Activated CD8-positive, alpha-beta memory T cell treated with anti-CD3 and anti-CD28 coated beads for 1 hour (primary cell): ENCODE data around the gene ZFAND2B.

Experiments
- DNase-seq, 2 donors: peaks; one replicate each; pipeline ENCODE4 v3.0.0-alpha.2; 2020; ENCODE audit warnings: low read depth in 1 of 2; ENCODE audit errors: extremely low read depth in 1 of 2

Gene ZFAND2B, protein sequence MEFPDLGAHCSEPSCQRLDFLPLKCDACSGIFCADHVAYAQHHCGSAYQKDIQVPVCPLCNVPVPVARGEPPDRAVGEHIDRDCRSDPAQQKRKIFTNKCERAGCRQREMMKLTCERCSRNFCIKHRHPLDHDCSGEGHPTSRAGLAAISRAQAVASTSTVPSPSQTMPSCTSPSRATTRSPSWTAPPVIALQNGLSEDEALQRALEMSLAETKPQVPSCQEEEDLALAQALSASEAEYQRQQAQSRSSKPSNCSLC

DNA sequence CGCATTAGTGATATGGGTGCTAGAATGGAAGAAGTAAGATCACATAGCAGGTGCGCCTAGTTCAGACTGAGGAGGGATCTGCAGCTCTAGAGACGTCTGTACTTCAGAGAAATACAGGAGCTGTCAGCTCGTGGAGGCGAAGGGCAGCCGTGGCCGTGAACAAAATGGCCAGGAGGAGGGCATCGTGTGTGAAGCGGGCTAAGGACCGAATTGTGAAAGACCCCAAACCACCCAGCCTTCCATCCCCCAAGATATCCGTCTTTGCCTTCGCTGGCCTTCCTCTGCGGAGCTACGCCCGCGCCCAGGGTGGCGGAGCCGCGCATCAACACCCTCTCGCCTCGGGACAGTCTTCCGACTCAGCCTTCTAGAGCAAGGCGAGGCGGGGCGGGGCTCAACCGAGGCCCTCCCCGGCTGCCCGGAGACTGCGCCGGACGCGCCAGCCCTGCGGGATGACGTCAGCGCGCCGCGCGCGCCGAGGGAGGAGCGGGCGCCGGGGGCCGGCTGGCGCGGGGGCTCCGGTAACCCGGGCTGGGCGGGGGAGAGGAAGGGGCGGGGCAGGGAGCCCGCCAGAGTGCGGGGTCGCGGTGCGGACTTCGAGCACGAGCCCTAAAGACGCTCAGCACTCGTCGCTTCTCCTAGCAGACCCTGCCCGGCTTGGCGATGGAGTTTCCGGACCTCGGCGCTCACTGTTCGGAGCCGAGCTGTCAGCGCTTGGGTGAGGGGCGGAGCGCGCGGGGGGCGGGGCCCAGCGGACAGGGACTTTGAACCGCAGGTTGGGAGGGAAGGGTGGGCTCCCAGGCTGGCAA, at the start of gene ZFAND2B:
Gene ZFAND2B (plus strand): TSS at position 455 of the 806 bp plus-strand sequence. CDS start 206 bp downstream, at position 661.
- DNase-seq: peak; percentile 88 to 93

DNA sequence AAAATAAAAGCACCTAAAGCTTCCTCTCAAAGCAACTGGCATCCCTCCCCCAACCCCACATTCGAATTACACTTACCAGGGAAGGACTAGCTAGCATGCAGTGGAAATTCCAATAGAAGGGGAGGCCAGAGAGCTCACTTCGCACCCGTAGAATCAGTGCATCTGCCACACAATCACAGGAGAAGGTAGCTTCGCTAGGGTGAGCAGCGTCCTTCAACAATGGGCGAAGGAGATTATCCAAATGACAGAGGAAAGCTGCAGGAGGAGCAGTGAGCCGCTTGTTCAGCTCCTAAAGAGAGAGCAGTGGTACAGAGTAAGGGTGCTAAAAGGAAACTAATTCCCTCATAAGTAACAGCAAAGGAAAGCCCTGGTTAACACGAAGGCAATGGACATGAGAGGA, 49.2 kb upstream of the ZFAND2B start:
- no peak for DNase-seq

DNA sequence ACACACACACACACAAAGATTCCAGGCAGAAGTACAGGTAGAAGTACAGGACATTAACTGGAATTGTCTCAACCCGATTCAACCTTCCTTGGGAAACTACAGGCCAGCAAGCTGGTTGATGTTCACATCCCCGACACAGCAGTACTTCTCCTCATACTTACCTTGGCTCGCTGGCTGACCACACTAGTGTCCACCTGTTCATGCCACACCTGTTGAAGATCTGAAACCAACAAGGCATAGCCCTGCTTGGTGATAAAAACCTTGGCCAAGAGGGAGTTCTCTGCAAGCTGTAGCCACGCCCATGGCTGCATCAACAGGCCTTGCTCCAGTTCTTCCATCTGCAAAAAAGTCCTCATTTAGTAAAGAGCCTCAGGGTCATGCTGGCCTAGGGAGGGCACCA, 48.6 kb upstream of the ZFAND2B start:
- DNase-seq: no peak

DNA sequence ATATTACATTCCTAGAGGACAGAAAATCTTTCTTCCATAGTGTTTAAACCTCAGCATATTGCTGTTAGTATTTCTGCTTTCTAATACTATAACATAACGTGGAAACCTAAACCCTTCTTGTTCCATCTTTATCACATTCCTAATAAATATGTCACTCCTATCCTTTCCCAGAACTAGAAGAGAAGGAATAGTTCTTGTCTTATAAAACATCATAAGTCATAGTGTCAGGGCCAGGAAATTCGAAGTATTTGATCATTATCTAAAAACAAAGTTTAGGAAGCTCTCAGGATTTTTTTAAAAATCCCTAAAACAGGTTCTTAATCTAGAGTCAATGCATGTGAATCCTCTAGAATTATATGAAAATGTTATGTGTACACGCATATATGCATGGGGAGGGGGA, 48.0 kb upstream of the ZFAND2B start:
- DNase-seq: no peak

DNA sequence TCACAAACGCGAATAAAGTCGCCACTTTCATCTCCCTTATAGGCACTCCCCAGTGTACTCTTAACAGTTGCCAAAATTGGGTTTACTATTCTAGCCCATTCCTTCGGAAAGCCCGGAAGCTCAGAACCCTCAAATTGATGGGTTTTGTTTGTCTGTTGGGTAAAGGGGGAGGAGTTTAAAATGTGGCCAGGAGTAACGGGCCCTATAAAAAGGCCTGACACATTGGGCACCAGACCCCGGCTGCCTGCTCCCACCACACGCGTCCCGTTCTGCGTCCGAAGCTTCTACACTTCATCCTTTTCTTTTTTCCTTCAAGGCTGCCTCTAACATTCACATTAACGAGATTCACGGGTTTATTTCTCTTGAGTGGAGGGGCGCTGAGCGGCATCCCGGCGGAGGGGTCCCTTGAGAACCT, 46.8 kb upstream of the ZFAND2B start:
- DNase-seq: no peak

DNA sequence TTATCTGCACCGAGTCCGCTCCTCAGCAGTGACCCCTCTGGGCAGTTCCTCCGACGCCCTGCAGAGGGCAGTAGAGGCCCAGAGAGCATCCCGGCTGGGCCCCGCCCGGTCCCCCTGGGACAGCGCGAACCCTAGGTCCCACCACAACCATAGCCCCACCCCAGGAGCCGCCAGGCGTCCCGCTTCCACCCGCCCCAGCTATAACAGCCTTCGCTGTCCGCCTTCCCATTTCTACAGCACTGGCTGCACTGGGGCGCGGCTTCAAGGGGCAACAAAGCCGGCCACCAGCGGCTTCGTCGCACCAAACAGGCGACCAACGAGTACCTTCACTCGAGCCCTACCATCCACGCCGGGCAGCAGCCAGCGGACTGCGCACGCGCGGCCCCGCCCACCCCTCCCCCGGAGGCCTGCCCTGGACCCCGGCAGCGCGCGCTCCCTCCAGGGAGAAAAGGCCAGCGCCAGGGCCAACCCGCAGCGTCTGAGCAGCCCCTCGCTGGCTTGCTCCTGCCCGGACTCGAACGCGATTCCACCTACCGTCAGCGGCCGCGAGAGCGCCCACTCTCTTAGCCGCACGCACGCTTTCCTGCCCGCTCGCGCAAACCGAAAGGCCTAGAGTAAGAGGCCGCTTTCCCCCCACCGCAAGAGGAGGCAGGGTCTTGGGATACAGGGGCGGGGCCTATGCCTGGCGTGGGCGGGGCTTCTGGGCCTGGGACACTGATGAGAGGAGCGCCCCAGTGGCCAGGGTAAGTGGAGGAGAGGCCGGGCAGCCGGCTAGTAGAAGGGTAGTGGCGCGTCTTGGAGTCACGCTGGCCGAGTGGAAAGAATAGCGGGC, 46.2 kb upstream of the ZFAND2B start, which contains the start of gene NHEJ1:
Gene NHEJ1 (minus strand): TSS at position 630 of the 832 bp plus-strand sequence. CDS start 2,453 bp downstream, outside the sequence.
- peak; percentile 75 to 84 for DNase-seq

DNA sequence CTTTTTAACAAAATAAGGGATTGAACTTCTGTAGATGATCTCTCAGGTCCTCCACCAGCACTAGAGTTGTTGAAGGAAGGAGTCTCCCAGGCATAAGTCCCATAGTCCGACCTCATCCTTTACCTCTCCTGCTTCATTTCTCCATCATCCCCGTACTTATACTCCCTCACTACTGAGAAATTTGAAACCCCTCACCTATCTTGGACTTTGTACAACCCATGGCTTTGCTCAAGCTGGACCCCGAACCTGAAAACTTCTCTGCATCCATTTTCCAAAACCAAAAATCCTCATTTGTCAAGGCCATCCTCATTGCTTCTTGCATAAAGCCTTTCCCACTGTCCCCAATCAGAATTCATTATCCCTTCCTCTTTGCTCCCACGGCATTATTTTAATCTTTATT, 45.5 kb upstream of the ZFAND2B start:
- no peak for DNase-seq

DNA sequence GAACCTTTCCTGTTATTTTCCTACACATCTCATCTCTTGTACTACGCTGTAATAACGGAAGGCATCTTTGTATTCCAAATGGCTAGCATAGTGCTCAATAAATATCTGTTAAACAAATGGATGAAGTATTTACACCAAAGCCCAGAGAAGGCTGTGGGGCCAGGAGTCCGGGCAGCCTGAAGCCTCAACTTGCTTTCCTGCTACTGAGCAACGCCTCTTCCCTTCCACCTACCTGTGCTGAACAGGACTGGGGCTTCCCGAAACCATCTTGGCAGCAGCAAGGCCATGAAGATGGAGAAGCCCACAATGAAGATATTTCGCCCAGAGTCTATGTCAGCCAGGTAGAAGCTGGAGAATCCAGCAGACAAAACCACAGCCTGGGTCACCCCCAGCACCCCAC, 43.4 kb upstream of the ZFAND2B start:
- DNase-seq: no peak

DNA sequence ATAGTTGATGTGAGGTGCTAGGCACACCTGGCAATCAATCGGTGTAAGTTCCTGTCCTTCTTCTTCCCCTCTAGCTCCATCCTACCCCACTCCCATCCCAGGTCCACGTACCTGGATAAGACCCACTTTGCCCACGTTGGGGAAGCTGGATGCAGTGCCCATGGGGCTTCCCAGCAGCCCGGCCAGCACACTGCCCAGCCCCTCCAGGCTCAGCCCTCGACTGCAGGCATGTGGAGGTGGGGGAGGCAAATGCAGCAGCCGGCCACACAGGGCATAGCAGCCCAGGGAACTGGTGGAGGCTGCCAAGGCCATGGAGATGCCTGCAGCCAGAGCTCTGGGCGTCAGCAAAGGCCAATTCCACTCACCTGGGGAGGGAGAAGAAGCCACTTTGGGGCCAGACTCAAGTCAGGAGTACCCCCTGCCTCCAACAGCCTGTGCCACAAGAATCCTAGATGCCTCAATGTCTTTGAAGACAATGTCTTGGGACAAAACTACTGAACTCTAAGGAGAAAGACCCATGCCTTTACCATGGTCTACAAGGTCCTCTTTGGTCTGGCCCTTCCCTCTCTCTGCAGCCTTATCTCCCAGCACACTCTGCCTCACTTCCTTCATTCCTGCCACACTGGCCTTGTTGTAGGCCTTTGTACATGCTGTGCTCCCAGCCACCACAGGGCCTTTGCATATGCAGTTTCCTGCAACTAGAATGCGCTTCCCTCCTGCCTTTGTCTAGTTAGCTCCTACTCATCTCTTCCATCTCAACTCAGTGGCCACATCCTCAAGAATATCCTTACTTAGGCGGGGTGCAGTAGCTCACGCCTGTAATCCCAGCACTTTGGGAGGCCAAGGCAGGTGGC, 41.3 kb upstream of the ZFAND2B start:
- DNase-seq: no peak

DNA sequence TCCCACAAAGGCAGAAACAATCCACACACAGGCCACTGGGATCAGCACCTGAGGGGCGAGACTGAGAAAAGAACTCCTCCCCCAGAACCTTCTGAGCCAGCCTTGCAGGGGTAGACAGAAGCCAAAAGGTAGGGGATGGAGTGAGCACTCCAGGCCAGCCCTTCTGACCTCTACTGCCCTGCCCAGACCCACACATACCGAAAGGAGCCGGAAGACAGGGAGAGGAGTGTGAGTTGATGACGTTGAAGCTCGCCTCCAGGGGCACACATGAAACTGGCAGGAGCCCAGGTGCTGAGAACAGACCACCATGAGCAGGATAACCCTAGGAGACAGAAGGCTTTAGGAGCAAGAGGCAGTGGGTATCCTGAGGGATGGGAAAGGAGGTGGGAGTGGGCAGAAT, 38.6 kb upstream of the ZFAND2B start:
- DNase-seq: no peak

DNA sequence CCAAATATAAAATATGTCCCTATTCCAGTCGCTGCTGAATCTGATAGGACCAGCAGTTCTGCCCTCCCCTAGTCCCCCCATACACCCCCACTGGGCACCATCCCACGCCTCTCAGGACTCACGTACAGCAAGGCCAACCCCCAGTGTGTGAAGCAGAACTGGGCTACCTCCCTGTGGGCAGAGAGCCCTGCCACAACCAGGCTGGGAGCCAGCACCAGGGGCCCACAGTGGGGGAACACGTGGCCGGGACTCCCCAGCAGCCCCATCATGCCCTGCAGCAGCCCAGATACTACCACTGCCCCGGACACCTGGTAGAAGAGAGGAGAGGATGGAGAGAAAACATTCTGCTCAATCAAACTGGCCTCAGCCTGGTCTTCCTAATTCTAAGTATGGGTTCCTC, 38.1 kb upstream of the ZFAND2B start:
- no peak for DNase-seq

DNA sequence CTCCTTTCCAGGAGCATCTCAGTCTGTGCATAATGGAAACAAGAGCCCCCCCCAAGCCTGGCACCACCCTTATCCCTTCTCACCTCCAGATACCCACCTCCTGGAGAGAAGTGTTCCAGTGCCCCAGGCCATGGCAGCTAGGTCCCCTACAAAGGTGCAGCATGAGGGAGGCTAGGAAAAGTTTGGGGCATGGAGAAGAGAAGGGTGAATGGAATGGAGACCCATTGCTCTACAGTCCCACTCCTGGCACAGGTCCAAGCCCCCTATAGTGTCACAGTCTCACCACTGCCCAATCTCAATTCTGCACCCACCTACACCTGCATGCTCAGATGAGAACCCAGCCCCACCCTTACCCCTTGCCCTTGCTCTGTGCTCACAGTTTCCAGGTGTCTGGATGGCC, 37.6 kb upstream of the ZFAND2B start:
- DNase-seq: no peak

DNA sequence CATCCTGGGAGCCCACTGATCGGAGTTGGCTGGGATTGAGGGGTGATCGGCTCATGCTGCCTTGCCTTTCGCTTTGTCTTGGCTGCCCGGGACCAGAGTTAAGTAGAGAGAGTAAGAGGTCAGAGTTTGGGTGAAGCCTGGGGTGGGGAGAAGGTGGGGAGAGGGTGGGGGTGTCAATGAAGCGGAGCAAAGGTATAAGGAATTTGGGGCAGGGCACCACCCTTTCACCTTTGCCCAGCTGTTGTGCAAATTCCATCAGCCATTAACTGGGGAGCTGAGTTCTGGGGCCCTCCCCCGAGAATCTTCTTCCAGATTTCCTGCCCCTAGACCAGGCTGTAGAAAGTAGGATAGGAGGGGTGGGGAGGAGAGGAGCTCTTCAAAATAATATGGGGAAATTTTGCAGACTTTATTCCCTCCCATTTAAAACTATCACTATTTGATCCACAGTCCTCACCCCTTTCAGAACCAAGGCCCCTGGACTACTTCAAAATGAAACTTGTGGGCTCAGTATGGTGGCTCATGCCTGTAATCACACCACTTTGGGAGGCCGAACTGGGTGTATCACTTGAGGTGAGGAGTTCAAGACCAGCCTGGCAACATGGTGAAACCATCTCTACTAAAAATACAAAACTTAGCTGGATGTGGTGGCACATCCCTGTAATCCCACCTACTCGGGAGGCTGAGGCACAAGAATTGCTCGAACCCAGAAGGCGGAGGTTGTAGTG, 36.5 kb upstream of the ZFAND2B start, which contains the start of gene SLC23A3:
Gene SLC23A3 (minus strand): TSS at position 100 of the 725 bp plus-strand sequence. CDS start 45 bp downstream, at position 55.
- no peak for DNase-seq

DNA sequence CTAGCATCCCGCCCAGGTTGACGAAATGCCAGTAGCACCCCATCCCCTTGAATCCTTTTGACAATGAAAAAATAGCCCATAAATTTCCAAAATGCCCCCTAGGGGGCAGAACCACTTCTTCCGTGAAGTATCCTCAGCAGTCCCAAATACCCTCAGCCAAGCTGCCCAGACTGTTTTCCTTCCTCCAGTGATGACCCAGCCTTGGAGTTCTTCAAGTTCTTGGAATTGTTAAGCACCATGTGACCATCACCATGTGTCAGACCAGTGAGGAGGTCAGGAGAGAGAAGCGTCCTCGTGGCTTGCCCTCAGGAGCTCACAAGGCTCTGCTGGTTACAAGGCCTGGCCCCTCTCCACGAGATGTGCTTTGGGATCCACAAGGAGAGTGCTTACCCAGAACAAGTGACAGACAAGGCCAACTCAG, 35.3 kb upstream of the ZFAND2B start:
- DNase-seq: no peak

DNA sequence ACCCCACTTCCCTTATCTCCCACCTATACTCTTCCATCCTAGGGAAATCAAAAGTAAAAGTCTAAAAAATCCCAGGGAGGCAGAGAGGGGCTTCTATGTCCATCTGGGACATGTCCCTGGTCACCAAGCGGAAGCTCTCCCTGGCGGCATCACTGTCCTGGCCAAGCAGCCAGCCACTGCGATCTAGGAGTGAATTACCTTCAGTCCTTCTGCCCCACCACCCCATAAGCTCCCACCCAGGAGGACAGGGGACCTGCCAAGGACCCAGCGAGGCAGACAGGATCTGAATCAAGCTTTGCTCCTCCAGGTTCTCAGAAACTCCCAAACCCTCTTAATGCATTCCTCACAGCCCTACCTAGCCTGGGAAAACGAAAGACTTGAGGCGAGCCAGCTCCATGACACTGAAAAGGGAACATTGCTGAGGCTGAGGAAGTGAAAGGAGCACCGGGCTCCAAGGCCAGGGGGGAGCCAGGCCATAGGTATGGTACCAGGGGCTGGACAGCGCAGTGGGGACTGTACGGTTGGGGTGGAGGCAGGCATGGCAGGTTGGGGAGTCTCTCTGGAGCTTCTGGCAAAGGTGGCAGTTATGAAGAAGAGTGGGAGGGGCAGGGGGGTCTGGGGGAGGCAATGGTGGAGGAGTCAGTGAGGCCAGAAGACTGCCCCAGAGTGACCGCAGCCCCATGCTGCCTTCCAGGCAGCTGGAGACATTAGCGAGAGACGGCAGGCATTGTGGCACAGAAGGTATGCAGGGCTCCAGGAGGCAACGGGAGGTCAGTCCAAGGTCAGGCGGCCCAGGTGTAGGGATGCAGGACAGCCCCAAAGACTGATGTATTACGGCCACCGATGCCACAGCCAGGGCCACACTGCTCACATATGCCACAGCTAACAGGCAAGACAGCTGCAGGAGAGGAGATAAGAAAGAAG, 34.1 kb upstream of the ZFAND2B start:
- DNase-seq: no peak

DNA sequence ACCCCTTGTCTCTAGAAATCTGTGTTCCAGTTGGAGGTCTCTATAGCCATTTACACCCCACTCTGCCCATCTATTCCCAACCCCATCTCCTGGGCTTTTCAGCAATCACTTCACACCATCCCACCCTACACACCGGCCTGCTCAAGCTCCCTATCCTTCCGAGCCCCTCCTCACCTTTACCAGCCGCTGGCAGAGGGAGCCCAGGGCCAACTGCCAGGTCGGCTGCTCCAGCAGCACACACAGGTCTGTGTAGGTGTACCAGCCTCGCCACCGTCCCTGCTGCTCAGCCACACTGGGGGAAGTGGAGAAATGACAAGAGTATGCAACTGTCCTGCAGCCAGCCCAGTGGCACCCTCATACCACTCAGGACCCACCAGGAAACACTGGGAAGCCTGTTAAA, 33.4 kb upstream of the ZFAND2B start:
- no peak for DNase-seq

DNA sequence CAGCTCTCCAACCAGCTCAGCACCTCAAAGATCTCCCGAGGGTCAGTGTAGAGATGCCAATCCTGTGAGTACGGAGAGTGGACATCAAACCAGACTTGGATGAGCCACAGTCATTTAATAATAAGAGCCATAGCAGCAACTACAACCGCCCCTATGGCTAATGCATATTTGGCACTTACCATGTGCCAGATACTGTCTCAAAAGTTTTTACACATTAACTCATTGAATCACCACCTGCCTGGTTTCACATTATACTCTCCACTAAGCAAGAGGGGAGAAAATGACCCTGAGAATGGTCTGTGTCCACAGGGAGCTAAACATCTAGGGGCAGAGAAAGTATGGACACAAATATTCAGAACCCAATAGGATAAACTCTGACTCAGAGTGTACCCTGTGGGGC, 32.4 kb upstream of the ZFAND2B start:
- DNase-seq: no peak

DNA sequence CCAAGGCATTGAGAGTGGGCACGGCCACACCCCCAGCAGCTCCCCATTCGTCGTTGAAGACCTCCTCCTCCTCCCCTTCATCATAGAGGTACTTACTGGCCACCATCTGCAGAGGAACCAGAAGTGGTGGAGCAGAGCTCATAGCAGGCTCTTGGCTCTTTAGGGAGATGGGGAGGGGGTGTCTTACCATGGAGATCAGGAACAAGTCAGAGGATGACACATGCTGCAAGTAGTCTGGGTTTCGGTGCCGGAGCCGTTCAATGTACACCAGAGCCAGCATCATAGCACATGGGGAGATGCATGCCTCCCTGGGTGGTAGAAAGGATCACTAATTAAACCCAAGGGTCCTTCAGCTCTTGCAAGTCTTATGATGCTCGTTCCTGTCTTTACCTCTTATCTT, 31.8 kb upstream of the ZFAND2B start:
- no peak for DNase-seq

DNA sequence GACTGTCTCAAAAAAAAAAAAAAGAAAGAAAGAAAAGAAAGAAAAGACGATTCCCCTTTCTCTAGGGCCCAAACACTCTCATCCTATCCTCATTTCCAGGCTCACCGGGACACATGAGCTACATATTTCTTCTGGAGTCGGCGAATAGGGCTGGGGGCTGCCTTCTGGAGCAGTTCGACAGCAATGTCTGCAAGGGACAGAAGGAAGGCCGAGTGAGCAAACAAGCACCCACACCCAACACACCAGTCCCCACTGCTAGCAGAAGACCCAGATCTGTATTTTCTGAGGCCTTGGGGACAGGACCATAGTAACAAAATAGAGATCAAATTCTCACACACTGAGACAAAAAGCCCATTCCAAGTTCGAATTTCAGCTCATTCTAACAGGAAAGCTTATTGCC, 31.1 kb upstream of the ZFAND2B start:
- no peak for DNase-seq
